Measurements from ENCODE around the gene SERINC3.

Gene SERINC3

DNA sequence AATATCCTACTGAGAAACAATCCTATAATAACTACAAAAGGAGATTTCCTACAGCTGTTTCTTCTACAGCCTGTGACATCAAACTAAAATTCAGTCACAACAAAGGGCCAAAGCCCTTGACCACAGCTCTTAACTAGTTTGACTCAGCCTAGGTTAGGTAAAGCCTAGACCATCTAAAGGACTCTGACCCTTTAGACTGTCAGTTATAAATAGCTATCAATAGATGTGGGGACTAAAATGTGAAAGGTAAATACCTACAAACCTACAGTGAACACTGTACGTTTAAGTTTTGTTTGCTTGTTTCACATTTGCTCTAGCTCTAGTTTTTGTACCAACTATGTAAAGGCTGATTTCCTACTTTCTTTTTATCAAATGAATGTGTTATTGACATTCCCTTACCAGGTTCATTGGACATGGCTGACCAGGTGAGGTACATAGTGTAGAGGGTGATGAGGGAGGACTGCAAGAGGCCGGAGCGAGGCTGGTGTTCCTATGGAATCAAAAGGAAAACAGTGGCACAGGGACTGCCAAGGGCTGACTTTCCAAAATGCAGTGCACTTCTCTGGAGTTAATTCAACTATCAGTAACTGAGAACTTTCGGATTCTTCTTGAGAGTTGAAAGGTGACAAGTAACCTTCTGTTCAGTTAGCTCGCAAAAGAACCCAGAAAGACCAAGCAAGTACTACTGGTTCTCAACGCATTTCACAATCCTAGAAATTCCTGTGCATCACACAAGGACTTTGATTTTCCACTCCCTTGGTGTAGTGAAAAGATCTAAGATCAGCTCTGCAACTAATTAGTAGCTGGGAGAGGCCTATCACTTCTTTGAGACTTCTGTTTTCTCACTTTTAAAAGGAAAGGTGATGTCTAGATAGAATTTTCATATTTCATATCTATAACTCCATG is 17.2 kb downstream of the SERINC3 start:
- H3K4me3 ChIP-seq (replicated peaks; ENCODE audit: low read depth, low read length) = no peak overlapping the region
- no peak for DNase-seq (ENCODE audit: low read depth)

DNA sequence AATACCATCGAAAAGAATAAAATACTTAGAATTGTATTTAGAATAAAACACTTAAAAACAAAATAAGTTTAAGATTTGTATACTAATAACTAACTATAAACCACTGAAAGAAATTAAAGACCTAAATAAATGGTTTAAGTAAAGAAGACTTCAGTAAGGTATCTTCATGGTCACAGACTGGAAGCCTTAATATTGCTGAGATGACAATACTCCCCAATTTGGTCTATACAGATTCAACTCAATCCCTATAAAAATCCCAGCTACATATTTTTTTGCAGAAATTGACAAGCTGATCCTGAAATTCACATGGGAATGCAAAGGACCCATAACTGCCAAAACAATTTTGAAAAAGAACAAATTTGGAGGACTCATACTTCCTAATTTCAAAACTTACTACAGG is 18.9 kb downstream of the SERINC3 start:
- no peak for DNase-seq (ENCODE audit: low read depth)
- TF ChIP-seq, protein P1, sequence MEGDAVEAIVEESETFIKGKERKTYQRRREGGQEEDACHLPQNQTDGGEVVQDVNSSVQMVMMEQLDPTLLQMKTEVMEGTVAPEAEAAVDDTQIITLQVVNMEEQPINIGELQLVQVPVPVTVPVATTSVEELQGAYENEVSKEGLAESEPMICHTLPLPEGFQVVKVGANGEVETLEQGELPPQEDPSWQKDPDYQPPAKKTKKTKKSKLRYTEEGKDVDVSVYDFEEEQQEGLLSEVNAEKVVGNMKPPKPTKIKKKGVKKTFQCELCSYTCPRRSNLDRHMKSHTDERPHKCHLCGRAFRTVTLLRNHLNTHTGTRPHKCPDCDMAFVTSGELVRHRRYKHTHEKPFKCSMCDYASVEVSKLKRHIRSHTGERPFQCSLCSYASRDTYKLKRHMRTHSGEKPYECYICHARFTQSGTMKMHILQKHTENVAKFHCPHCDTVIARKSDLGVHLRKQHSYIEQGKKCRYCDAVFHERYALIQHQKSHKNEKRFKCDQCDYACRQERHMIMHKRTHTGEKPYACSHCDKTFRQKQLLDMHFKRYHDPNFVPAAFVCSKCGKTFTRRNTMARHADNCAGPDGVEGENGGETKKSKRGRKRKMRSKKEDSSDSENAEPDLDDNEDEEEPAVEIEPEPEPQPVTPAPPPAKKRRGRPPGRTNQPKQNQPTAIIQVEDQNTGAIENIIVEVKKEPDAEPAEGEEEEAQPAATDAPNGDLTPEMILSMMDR (IDR thresholded peaks at IDR 0.05; ENCODE audit: low read length, missing control alignments) = no peak
- no peak overlapping the region for H3K4me3 ChIP-seq (replicated peaks; ENCODE audit: low read depth, low read length)

More for the DNA sequence above, 17.2 kb downstream of the SERINC3 start:
- TF ChIP-seq, protein P1 (IDR thresholded peaks at IDR 0.05; ENCODE audit: low read length, missing control alignments) = no peak

DNA sequence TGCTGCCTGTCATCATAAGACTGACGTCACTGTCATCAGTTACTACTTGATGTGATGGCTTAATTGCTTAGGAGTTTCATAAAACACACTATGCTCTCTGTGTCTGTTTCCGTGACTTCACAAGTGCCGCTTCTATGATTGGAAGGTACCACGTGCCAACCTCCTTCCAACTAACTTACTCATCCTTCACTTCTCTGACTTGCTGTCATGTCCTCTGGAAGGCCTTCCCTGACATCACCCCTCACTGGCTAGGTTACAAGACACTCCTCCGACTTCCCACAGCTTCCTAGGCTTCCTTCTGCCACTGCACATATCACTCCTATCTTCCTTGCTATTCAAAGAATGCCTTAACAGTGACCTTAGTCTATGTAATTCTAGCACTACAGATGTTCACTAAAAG is 20.4 kb downstream of the SERINC3 start:
- no peak overlapping the region for H3K4me3 ChIP-seq (replicated peaks; ENCODE audit: low read depth, low read length)
- TF ChIP-seq, protein P1 (IDR thresholded peaks at IDR 0.05; ENCODE audit: low read length, missing control alignments) = no peak
- DNase-seq (ENCODE audit: low read depth) = peak; percentile 94

DNA sequence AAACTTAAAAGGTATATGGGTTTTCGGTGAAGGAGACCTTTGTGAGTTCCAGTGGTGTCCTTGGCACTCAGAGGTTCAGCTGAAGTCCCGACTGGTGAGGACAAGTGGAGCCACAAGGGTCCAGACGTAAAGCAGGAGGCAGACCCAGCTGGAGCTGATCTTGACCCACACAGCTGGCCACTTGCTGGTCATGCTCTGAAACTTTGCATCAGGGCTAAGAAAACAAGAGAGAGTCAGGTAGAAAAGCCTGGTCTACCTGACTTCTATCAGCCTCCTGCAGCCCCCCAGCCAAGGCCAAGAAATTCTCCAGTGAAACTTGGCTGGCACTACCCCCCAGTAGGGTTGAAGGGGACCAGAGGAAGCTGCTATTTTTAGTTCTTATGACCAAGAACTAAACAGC is 21.6 kb downstream of the SERINC3 start:
- no peak for DNase-seq (ENCODE audit: low read depth)

DNA sequence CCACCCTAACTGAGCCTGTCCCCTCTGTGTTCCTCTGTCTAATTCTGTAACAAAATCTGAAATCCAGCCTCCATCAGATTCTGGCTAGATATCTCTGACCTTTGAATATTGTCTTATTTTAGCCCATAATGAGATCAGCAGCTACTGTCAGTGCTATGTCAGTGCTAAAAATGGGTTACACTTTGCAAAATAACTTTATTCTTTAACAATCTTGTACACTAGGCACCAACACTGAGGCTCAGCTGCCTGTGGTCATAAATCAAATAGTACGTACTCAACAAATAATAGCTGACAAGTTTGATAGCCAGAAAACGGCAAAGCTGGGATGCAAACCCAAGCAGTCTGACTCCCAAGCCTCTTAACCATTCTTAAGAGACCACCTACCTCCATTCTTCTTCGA is 24.1 kb downstream of the SERINC3 start:
- TF ChIP-seq, protein P1 (IDR thresholded peaks at IDR 0.05; ENCODE audit: low read length, missing control alignments) = no peak

More for the DNA sequence above, 21.6 kb downstream of the SERINC3 start:
- TF ChIP-seq, protein P1 (IDR thresholded peaks at IDR 0.05; ENCODE audit: low read length, missing control alignments) = no peak
- H3K4me3 ChIP-seq (replicated peaks; ENCODE audit: low read depth, low read length) = no peak overlapping the region

DNA sequence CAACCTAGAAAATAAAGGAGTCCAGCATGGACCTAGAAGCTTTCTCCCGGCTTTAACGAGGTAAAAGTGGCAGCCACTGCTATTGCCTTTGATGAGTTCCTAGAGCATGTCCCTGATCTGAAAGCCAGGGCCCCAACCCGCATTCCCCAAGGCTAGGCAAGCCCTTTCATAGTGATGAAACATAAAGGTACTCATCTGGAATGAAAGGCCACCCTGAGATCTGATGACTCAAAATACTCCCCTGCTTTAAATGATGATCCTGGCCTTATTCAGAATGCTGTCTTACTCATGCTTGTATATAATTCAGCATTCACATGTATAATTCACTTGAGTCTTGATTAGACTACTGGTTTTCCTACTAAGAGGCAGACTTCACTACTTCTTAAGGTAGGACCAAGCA is 24.9 kb downstream of the SERINC3 start:
- peak; percentile 69 for DNase-seq (ENCODE audit: low read depth)
- TF ChIP-seq, protein P1 (IDR thresholded peaks at IDR 0.05; ENCODE audit: low read length, missing control alignments) = no peak
- H3K4me3 ChIP-seq (replicated peaks; ENCODE audit: low read depth, low read length) = no peak overlapping the region

More for the DNA sequence above, 24.1 kb downstream of the SERINC3 start:
- DNase-seq (ENCODE audit: low read depth) = no peak
- H3K4me3 ChIP-seq (replicated peaks; ENCODE audit: low read depth, low read length) = no peak overlapping the region
